GM21529 (cell line): Measurements from ENCODE around the gene SHB.
A peak's percentile ranks its signal among the peaks of the same experiment; 100 is the strongest.

ENCODE experiments used
- ATAC-seq: cut with Tn5 transposase; IDR thresholded peaks from one replicate; pipeline ENCODE4 v1.9.1; 2021; ENCODE audit not compliant: unreplicated experiment

SHB gene, protein sequence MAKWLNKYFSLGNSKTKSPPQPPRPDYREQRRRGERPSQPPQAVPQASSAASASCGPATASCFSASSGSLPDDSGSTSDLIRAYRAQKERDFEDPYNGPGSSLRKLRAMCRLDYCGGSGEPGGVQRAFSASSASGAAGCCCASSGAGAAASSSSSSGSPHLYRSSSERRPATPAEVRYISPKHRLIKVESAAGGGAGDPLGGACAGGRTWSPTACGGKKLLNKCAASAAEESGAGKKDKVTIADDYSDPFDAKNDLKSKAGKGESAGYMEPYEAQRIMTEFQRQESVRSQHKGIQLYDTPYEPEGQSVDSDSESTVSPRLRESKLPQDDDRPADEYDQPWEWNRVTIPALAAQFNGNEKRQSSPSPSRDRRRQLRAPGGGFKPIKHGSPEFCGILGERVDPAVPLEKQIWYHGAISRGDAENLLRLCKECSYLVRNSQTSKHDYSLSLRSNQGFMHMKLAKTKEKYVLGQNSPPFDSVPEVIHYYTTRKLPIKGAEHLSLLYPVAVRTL

DNA sequence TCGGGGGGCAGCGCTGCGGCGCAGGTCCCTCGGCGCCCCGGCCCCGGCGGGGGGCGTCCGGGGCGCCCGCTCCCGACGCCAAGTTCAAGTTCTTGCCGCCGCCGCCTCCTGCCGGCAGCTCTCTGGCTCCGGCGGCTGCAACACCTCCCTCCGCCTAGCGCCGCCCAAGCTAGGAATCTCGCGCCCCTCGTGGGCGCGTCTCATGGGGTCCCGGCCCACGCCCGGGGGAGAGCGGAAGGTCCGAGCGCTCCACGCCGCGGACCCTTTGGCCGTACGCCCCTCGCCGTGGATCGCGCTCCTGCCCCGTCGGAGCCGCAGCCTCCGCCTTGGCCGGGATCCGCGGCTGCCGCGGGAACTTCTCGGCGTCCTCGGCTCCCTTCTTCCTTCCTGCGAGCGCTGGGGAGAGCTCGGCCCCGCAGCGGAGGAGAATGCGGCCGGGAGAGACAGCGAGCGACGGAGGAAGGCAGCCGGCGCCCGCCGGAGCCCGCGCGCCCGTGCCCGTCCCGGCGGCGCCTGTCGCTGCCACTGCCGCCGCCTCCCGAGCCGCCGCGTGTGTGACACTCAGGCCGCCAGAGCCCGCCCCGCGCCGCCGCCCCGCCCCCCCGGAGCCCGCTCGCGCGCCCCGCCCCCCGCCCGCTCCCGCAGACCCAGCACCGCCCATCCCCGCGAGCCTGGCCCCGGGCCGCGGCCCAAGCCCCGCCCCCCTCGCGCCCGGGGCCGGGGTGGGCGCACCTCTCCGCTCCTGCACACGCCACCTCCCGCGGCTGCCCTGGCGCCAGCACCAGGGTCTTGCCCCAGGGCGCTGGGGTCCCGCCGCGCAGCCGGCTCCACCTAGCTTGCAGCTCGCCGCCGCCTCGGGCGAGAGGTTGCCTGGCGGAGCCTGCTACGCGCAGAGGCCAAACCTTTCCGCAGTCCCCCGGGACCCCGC lies at the start of gene SHB:
Gene SHB, minus strand, starts transcription at position 527 of the 928 bp plus-strand sequence. CDS start 582 bp downstream, outside the sequence.
- ATAC-seq, result peak; percentile 46

DNA sequence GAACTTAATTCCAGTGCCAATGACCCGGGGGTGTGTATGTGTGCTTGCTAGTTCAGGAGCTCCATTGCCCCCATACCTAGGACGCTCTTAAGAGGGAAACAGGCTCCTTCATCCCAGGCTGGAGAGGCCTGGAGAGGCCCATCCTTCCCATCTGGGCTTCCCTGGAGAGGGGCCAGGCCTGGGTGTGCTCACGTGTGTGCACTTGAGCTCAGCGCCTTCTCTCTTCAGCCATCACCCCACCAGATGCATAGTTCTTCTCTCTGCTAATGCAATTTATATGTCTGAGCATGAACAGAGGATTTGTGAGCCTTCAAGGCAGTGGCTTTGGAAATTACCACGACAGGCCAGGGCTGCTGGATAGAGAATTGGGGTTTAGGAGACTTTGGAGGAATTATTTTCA lies 48.6 kb upstream of the SHB start:
- no peak for ATAC-seq

DNA sequence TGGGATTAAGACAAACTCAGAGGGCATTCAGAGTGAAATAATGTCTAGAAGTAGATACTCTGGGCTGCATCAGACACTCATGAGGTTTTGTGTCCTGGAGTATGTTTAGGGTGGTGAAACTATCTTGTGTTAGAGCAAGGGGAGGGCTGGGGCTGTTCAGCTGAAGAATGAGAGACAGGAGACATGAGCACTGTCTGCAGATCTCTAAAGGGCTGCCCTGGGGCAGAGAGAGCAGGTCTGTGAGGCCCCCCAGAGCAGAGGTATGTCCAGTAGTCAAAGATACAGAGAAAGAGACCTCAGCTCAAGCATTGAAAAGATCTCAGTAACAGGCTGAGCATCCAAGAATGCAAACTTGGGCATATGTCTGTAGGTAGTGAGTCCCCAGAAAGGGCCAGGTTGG lies 45.9 kb upstream of the SHB start:
- no peak for ATAC-seq

DNA sequence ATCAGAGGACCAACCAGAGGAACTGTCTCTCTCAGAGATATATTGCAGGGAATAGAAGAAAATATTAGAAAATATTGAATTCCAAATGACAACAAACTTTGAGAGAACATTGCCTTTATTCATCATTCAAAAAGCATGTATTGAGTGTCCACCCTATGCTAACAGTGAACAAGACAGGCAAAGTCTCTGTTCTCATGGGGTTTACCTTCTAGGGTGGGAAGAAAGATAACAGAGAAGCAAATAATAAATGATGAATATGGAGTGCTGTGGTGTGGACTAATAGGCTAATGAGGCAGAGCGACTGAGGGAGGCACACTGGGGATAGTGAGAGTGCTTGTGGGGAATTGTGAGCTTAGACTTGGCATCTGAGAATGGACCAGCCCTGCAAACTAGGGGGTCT lies 43.4 kb upstream of the SHB start:
- no peak for ATAC-seq

DNA sequence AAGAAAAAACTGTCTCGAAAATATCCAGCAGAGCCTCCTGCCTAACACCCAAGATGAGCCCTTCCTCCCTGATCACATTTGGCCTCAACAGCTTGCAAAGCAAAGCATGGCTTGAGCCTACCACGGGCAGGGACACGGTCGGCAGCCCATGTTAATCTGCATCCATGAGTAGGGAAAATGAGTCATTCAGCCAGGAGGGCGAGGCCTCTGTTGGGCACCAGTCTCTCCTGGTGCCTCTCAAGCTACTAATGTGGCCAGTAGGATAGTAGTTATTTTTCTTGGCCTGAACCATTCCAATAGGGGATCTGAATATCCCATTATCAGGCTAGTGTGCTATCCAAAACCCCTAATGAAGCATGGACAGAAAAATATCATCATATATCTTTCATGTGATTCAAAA lies 43.0 kb upstream of the SHB start:
- ATAC-seq, result no peak

DNA sequence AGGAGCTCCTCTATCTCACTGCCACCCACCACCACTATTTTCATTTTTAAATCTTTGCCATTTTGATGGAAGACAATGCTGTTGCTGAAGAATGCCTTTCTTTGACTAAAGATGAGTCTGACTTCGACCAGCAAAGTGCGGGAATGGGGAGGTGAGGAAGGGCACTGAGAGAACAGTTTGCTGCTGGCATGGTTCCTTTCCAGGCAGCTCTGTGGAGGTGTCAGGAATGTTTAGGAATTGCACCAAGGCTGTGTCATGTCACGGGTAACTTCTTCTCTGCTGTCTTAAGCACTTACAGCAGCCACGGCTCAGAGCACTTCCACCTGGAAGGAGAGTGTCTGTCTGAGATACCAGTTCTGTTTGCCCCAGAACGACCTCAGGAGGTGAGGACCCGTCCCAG lies 41.4 kb upstream of the SHB start:
- ATAC-seq, result no peak

DNA sequence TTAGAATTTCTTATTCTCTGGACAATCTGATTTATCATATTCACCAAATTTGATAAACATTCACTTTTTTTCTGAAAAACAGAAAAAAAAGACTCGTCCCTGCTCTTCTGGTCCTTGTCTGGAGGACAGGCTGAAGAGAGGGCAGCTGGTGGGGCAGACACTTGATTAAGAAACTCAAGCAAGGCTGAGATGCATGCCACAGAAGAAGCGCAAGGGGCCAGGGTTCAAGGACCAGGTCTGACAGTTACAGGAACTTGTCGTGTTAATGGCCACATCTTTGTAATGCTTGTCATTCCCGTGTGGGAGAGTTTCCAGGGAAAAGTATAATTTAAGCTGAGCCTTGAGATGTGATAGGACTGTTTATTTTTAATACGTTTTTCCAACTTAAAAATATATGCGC lies 40.6 kb upstream of the SHB start:
- no peak for ATAC-seq

DNA sequence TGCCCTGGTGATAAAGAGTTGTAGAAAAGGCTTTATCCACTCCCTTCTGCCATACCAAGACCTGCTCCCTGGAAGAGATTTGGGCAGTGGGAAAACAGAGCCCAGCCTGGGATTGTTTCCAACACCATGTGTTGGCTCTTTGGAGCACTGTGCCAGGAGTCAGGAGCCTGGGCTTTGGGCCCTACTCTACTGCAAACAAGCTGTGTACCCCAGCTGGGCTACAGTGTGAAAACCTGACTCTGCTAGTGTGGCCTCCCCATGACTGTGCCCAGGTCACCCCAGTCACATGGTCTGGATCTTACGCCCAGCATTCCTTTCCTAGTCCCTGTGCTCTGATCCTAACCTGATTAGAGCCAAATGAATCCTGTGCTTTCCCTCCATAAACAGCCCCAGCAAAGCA lies 39.3 kb upstream of the SHB start:
- no peak for ATAC-seq

DNA sequence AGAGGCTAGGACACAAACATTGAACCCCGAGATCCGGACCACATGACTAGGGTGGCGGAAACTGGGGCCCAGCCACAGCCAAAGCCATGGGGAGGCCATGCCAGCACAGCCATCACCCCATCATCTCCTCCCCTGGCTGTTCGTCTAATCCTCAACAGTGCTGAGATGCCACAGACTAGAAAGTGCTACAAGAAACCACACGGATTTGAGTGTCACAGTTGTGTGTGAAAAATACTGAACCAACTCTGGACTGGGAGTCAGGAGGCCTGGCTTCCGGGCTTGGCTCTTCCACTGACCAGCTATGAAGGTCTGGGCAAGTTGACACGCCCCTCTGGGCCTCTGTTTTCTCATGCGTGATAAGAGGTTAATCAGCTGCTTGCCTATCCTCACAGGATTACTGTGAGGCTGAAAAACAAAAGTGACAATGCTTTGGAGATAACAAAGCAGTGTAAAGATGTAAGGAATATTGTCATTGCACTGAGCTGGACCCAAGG lies 38.8 kb upstream of the SHB start:
- ATAC-seq, result no peak

DNA sequence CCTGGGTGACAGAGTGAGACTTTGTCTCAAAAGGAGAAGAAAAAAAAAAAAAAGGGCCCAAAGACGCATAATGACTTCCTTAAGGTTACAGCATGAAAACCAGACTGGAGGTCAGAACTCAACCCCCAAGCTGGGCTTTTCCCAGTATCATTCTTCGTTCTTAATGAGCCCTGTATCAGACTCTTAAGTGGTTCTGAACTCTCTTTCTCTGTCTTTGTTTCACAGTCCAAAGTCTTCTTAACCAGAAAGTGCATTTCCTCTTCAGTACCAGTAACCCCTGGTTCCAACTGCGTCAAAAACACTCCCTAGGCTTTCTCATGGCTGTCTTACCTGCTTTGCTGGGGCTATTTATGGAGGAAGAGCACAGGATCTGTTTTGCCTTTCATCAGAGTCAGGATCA lies 38.4 kb upstream of the SHB start:
- no peak for ATAC-seq

DNA sequence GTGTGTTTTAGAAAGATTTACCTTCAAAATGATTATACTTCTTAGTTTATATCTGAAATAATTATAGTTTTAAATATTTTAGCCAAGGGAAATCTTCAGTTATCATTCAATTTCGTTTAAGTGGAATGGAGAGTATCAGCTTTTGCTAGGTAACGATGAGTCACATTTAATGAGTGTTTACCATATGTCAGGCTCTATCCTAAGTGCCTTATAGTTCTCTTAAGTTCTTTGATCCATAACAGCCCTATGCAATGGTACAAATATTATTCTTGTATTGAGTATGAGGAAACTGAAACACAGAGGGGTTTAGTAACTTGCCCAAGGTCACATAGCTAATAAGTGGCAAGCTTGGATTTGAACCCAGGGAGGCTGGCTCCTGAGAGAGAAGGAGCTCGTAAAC lies 37.5 kb upstream of the SHB start:
- no peak for ATAC-seq

DNA sequence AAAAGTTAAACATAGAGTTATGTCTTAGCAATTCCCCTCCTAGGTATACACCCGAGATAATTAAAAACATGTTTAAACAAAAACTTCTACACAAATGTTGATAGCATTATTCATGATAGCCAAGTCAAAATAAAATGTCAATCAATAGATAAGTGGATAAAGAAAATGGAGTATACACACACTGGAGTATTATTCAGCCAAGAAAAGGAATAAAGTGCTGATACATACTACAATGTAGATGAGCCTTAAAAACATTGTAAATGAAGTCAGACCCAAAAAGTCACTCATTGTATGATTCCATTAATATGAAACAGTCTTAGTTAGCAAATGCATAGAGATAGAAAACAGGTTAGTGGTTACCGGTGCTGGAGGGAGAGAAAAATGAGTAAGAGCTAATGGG lies 34.3 kb upstream of the SHB start:
- no peak for ATAC-seq

DNA sequence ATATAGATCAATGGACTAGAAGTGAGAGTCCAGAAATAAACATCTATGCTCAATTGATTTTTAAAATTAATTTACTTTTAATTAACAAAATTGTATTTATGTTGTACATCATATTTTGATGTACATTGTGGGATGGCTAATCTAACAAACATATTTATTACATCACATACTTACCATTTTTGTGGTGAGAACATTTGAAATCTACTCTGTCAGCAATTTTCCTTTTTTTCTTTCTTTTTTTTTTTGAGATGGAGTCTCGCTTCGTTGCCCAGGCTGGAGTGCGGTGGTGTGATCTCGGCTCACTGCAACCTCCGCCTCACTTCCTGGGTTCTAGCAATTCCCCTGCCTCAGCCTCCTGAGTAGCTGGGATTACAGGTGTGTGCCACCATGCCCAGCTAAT lies 32.4 kb upstream of the SHB start:
- ATAC-seq, result no peak

DNA sequence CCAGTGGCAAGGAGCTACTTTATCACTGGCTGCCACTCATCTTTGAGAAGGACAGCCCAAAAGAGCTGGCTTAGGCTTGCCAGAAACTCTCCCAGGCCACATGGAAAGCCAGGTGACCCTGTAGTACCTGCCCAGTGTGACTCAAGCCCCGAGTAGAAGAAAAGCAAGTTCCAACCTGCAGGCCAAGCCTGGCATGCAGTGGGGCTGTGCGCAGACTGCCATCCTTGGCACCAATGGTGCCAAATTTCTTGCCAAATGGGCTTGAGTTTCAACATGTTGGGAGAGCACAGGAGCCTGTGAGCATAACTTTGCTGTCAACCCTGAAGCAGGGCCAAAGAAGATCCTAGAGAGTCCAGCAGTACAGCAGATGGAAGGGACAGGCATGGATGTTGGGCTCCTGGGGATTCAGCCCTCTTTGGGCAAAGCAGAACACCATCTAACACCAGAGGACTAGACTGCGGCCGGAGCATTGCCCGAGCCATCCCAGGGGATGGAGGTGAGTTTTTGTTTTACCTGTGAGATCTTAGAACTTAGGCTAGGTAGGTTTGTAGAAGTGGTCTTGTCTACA lies 27.3 kb upstream of the SHB start:
- no peak for ATAC-seq

DNA sequence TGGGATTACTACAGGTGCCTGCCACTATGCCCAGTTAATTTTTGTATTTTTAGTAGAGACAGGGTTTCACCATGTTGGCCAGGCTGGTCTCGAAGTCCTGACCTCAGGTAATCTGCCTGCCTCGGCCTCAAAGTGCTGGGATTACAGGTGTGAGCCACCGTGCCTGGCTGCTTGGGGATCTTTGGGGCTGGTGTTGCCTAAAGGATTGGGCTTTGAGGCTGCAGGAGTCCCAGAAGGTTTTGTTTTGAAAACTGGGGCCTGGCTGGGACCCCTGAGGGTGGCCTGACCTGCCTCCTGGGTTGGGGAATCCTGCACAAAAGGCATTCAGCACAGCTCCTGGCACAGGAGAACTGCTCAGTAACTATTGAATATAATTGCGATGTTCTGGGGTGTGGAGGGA lies 25.1 kb upstream of the SHB start:
- no peak for ATAC-seq

DNA sequence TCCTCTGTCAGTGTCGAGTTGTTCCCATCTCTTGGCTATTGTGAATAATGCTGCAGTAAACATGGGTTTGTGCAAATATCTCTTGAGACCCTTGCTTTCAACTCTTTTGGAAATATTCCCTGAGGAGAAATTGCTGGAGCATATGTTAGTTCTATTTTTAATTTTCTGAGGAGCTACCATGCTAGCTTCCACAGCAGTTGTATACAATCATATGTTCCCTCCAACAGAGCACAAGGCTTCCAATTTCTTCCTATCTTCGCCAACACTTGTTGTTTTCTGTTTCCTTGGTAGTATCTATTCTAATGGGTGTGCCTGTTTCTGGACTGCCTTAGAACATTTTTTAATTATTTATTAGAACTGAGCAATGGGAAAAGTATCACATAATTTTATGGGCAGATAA lies 23.6 kb upstream of the SHB start:
- ATAC-seq, result no peak

DNA sequence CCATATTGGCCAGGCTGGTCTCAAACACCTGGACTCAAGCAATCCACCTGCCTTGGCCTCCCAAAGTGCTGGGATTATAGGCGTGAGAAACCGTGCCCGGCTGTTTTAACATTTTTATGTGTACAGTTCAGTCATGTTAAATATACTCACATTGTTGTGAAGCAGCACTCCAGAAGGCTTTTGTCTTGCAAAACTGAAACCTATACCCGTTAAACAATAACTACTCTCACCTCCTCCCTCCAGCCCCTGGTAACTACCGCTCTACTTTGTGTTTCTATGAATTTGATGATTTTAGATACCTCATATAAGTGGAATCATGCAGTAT lies 23.1 kb upstream of the SHB start:
- no peak for ATAC-seq

DNA sequence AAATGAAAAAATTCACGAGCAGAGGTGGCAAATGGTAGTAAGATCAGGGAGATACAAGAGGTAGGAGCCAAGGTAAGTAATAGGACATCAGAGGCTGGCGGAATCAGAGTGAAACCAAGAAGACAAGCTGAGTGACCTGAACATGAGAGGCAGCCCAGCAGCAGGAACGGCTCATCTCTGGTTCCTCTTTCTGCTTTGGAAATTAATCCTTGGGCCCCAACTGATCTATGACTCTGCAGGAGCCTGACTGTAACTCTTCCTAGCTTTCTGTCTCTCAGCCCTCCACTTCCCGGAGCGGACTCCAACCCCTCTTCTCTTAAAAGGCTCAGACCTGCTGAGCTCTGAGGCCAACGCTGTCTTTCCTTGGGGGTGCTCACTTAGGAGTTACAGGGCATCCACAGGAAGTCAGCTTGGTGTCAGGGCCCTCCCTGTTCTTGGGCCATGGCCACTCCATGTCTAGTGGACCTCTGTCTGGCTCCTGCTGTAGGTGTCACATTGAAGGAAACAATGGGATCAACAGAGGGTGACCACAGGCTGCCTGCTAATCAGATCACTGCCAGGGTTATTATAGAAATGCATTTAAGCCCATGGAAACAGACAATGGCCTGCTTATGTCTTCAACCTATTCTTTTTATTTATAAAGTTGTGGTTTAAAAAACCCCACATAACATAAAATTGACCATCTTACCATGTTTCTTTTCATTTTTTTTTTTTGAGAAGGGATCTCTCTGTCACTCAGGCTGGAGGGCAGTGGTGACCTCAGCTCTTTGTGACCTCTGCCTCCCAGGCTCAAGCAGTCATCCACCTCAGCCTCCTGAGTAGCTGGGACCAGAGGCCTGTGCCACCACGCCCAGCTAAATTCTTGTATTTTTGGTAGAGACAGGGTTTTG lies 22.5 kb upstream of the SHB start:
- ATAC-seq, result peak; percentile 68

DNA sequence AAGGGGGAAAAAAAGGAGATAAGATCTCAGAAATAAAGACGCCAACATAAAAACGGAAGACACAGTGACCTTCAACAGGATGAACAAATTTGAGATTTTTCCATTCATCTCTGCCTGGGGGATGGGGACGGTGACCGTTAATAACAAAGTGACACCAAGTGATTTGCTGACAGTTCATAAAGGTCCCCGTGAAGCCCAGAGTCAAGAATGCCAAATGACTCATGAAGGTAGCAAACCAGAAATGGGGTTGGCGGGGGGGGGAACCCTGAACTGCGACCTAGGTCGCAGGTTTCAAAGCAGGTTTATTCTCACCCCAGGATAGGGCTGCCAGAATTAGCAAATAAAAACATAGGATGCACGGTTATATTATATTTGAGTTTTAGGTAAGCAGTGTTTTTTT lies 21.1 kb upstream of the SHB start:
- ATAC-seq, result no peak

DNA sequence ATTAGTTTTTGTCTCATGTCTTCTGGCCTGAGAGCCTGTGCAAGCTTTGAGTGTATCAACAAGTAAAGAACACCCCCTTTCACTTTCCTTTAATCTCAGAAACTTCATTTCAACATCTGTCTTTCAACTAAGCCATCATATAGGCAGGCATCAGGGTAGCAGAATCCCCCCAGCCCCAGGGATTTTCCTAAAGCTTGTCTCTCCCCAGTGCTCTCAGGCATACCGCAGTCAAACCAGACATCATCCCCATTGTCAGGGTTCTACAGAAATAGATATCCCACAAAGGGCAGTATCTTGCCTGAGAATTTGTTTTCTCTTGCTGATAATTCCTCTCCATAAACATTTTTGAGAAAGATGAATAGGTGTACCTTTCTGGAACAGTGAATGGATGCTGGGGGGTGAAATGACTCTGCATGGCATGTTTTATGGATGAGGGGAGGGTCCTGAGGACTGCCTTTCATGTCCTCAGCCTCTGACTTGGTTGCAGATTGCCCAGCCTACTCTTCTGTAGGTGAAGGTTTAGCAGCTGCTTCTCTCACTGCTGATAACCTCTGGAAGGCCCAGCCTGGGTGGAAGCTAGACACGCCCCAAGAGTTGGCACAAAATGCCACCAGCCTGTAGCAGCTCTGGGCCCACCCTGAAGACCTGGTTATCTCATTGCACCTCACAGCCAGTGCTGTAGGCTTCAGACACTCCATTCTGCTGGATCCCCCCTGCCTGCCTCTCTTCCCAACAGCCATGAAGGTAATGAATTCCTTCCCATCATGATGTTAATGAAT lies 20.5 kb upstream of the SHB start:
- no peak for ATAC-seq
